WTC11 (cell line): ENCODE measurements around the gene RASAL2. TPM values are rescaled to one million over a fixed set of nuclear protein-coding genes. Genes with fewer than 3 reads are reported as not detected.

Experiments
- ATAC-seq: fragments of 200-7000 bp; cut with Tn5 transposase; 2 replicates; pipeline ENCODE4 v1.10.0; 2021; ENCODE audit warnings: mild to moderate bottlenecking, moderate library complexity
- CTCF ChIA-PET: fragments of 300-600 bp; sonication (Branson Sonifier 250); formaldehyde crosslinking; loops from one replicate; lab custom pipeline; 2021; ENCODE audit warnings: antibody characterized with exemption; lab: Charles Lee
- POLR2A ChIA-PET: fragments of 350-600 bp; sonication (Branson Sonifier 250); formaldehyde crosslinking; loops from one replicate; lab custom pipeline; 2021; ENCODE audit warnings: antibody characterized with exemption; lab: Charles Lee
- DNase-seq: peaks from one replicate; pipeline ENCODE4 v3.0.0; 2021; ENCODE audit warnings: low spot score
- H3K27ac Mint-ChIP-seq: 2 replicates; pipeline ENCODE4 v1.8.0; 2021; ENCODE audit warnings: mixed read lengths
- H3K27me3 Mint-ChIP-seq: 2 replicates; pipeline ENCODE4 v1.8.0; 2021; ENCODE audit warnings: low read depth, mild to moderate bottlenecking, moderate library complexity, mixed read lengths
- H3K36me3 Mint-ChIP-seq: 2 replicates; pipeline ENCODE4 v1.8.0; 2021; ENCODE audit warnings: mixed read lengths
- H3K4me1 Mint-ChIP-seq: 2 replicates; pipeline ENCODE4 v1.8.0; 2022; ENCODE audit warnings: mixed read lengths
- H3K4me3 Mint-ChIP-seq: 2 replicates; pipeline ENCODE4 v1.8.0; 2021; ENCODE audit warnings: mild to moderate bottlenecking, moderate library complexity, mixed read lengths
- H3K9me3 Mint-ChIP-seq: 2 replicates; pipeline ENCODE4 v1.8.0; 2021; ENCODE audit warnings: mixed read lengths
- ELF4 ChIP-seq: sonication (generic); formaldehyde crosslinking; IDR thresholded peaks from 2 replicates; pipeline ENCODE4 v1.8.1; 2022; ENCODE audit warnings: low read depth, mild to moderate bottlenecking, moderate library complexity, missing genetic modification reagents
- ESRRA ChIP-seq: sonication (generic); formaldehyde crosslinking; IDR thresholded peaks from 2 replicates; pipeline ENCODE4 v1.8.1; 2022; ENCODE audit warnings: mild to moderate bottlenecking, missing genetic modification reagents, borderline replicate concordance
- JUN ChIP-seq: sonication (generic); formaldehyde crosslinking; IDR thresholded peaks from 2 replicates; pipeline ENCODE4 v1.8.0; 2023; ENCODE audit warnings: mild to moderate bottlenecking, missing genetic modification reagents
- KAT7 ChIP-seq: sonication (generic); formaldehyde crosslinking; IDR thresholded peaks from 2 replicates; pipeline ENCODE4 v1.8.1; 2023; ENCODE audit warnings: missing genetic modification reagents, mild to moderate bottlenecking, borderline replicate concordance
- MXD4 ChIP-seq: fragments of 250-450 bp; sonication (Bioruptor Pico); IDR thresholded peaks from 2 replicates; pipeline ENCODE4 v1.8.0; 2021; ENCODE audit warnings: mild to moderate bottlenecking, moderate library complexity, borderline replicate concordance
- NFATC4 ChIP-seq: fragments of 250-450 bp; sonication (Bioruptor Pico); IDR thresholded peaks from 2 replicates; pipeline ENCODE4 v1.9.0; 2021; ENCODE audit warnings: mild to moderate bottlenecking
- NFE2L1 ChIP-seq: sonication (generic); formaldehyde crosslinking; IDR thresholded peaks from 2 replicates; pipeline ENCODE4 v1.8.1; 2023; ENCODE audit warnings: missing genetic modification reagents
- NFYB ChIP-seq: sonication (generic); formaldehyde crosslinking; conservative IDR thresholded peaks from 2 replicates; pipeline ENCODE4 v1.8.0; 2022; ENCODE audit warnings: low read depth, missing genetic modification reagents
- NR1H2 ChIP-seq: sonication (generic); formaldehyde crosslinking; IDR thresholded peaks from 2 replicates; pipeline ENCODE4 v1.9.0; 2021; ENCODE audit warnings: mild to moderate bottlenecking, moderate library complexity, missing genetic modification reagents
- NR3C1 ChIP-seq: sonication (generic); formaldehyde crosslinking; conservative IDR thresholded peaks from 2 replicates; pipeline ENCODE4 v1.8.1; 2023; ENCODE audit warnings: low read depth, mild to moderate bottlenecking, missing genetic modification reagents
- OVOL2 ChIP-seq: fragments of 250-450 bp; sonication (Bioruptor Pico); IDR thresholded peaks from 2 replicates; pipeline ENCODE4 v1.9.0; 2021; ENCODE audit warnings: mild to moderate bottlenecking, borderline replicate concordance
- SMAD3 ChIP-seq: sonication (generic); formaldehyde crosslinking; IDR thresholded peaks from 2 replicates; pipeline ENCODE4 v1.8.0; 2022; ENCODE audit warnings: missing genetic modification reagents, mild to moderate bottlenecking, borderline replicate concordance
- ZNF263 ChIP-seq: sonication (generic); formaldehyde crosslinking; IDR thresholded peaks from 2 replicates; pipeline ENCODE4 v1.8.1; 2022; ENCODE audit warnings: low read depth, mild to moderate bottlenecking, moderate library complexity, missing genetic modification reagents
- ZNF317 ChIP-seq: sonication (generic); formaldehyde crosslinking; IDR thresholded peaks from 2 replicates; pipeline ENCODE4 v1.8.1; 2023; ENCODE audit warnings: low read depth, mild to moderate bottlenecking, moderate library complexity, missing genetic modification reagents, borderline replicate concordance
- ZNF396 ChIP-seq: fragments of 250-450 bp; sonication (Bioruptor Pico); IDR thresholded peaks from 2 replicates; pipeline ENCODE4 v1.8.0; 2021; ENCODE audit warnings: mild to moderate bottlenecking, moderate library complexity, borderline replicate concordance
- ZNF423 ChIP-seq: fragments of 250-450 bp; sonication (Bioruptor Pico); IDR thresholded peaks from 2 replicates; pipeline ENCODE4 v2.1.2; 2022; ENCODE audit warnings: mild to moderate bottlenecking, moderate library complexity
- total RNA-seq: library from RNA; stranded (reverse); gene quantifications from 3 replicates; pipeline ENCODE4 v1.2.3, GENCODE V29; 2021
- TF ChIP-seq, protein P1 (sequence below): sonication (generic); formaldehyde crosslinking; IDR thresholded peaks from 2 replicates; pipeline ENCODE4 v1.8.0; 2022; ENCODE audit warnings: mild to moderate bottlenecking, missing genetic modification reagents
- TF ChIP-seq, protein P2 (sequence below): sonication (generic); formaldehyde crosslinking; IDR thresholded peaks from 2 replicates; pipeline ENCODE4 v1.8.0; 2023; ENCODE audit warnings: mild to moderate bottlenecking, missing genetic modification reagents
- TF ChIP-seq, protein P3 (sequence below): fragments of 250-450 bp; sonication (Bioruptor Pico); IDR thresholded peaks from 2 replicates; pipeline ENCODE4 v1.9.0; 2021; ENCODE audit warnings: mild to moderate bottlenecking
- TF ChIP-seq, protein P4 (sequence below): sonication (generic); formaldehyde crosslinking; IDR thresholded peaks from 2 replicates; pipeline ENCODE4 v1.8.1; 2023; ENCODE audit warnings: mild to moderate bottlenecking, missing genetic modification reagents, moderate library complexity
- TF ChIP-seq, protein P5 (sequence below): sonication (generic); formaldehyde crosslinking; IDR thresholded peaks from 2 replicates; pipeline ENCODE4 v1.8.1; 2023; ENCODE audit warnings: mild to moderate bottlenecking, missing genetic modification reagents
- TF ChIP-seq, protein P6 (sequence below): fragments of 250-450 bp; sonication (Bioruptor Pico); IDR thresholded peaks from 2 replicates; pipeline ENCODE4 v2.1.2; 2022; ENCODE audit warnings: mild to moderate bottlenecking, moderate library complexity
- TF ChIP-seq, protein P7 (sequence below): sonication (generic); formaldehyde crosslinking; IDR thresholded peaks from 2 replicates; pipeline ENCODE4 v1.8.1; 2023; ENCODE audit warnings: mild to moderate bottlenecking, missing genetic modification reagents

RASAL2 gene
- total RNA-seq, 1 experiment from 2014 or later: 29.5 TPM

DNA sequence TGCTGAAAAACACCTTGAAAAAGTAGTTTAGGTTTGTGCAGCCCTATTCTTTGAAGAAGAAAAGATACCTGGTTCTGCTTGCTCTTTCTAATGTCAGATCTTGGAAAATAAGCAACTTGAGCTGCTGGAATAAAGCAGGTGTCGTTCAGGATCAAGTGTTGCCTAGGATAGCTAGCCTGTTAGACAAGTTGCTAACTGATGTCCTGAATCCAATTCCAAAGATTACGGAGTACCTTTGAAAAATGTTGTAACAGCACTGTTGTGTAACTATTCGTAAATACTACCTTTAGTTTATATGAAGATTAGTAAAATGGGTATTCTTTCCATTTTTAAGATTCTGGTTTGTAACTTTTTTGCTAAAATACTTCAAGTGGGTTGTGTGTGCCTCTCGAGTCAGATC, 251.3 kb downstream of the RASAL2 start:
- DNase-seq: no peak

DNA sequence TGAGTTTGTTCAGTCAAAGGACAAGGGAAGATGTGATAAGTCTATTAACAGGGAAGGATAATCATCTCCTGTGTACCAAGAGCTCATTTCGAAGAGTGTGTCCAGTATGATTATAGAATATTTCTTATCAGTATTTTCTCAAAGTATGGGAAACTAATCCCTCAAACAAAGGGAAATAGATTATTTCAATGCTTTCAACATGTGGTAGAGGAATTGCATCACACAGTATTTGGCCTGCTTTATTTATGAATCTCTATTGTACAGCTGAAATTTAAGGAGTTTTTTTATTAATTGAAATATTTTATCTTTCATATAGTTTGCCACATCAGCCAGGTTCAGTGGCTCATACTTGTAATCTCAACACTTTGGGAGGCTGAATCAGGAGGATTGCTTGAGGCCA, 251.9 kb downstream of the RASAL2 start:
- CTCF ChIA-PET: interaction anchor here (0.7 to 3.4 kb wide), 8 partner anchors 8 to 314 kb away, joined by 3 to 14 read pairs (median 5); no protein-coding TSS in a partner anchor
- peak overlapping the region; percentile 16 for H3K27ac Mint-ChIP-seq
- no peak for ATAC-seq
- POLR2A ChIA-PET: no interaction called here
- no peak overlapping the region for H3K4me3 Mint-ChIP-seq
- peaks cover 45% of the 10 kb centered on the region for H3K4me1 Mint-ChIP-seq
- DNase-seq: no peak
- no peaks in the 10 kb centered on the region for H3K27me3 Mint-ChIP-seq
- H3K9me3 Mint-ChIP-seq: peaks cover 4% of the 10 kb centered on the region; the same call in 1 of the 2 replicates
- peaks cover 7% of the 10 kb centered on the region for H3K36me3 Mint-ChIP-seq
- TF ChIP-seq NR3C1 (CRISPR knock-in tag) (no peak), ZNF263 (CRISPR knock-in tag) (no peak), KAT7 (CRISPR knock-in tag) (no peak), NFE2L1 (CRISPR knock-in tag) (no peak), OVOL2 (CRISPR knock-in tag) (no peak), ELF4 (no peak), SMAD3 (no peak), JUN (CRISPR knock-in tag) (no peak), NFYB (CRISPR knock-in tag) (no peak), ESRRA (CRISPR knock-in tag) (no peak), ZNF317 (CRISPR knock-in tag) (no peak), ZNF423 (no peak)
- TF ChIP-seq, protein P1, sequence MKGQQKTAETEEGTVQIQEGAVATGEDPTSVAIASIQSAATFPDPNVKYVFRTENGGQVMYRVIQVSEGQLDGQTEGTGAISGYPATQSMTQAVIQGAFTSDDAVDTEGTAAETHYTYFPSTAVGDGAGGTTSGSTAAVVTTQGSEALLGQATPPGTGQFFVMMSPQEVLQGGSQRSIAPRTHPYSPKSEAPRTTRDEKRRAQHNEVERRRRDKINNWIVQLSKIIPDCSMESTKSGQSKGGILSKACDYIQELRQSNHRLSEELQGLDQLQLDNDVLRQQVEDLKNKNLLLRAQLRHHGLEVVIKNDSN (CRISPR knock-in tag): no peak
- TF ChIP-seq, protein P2, sequence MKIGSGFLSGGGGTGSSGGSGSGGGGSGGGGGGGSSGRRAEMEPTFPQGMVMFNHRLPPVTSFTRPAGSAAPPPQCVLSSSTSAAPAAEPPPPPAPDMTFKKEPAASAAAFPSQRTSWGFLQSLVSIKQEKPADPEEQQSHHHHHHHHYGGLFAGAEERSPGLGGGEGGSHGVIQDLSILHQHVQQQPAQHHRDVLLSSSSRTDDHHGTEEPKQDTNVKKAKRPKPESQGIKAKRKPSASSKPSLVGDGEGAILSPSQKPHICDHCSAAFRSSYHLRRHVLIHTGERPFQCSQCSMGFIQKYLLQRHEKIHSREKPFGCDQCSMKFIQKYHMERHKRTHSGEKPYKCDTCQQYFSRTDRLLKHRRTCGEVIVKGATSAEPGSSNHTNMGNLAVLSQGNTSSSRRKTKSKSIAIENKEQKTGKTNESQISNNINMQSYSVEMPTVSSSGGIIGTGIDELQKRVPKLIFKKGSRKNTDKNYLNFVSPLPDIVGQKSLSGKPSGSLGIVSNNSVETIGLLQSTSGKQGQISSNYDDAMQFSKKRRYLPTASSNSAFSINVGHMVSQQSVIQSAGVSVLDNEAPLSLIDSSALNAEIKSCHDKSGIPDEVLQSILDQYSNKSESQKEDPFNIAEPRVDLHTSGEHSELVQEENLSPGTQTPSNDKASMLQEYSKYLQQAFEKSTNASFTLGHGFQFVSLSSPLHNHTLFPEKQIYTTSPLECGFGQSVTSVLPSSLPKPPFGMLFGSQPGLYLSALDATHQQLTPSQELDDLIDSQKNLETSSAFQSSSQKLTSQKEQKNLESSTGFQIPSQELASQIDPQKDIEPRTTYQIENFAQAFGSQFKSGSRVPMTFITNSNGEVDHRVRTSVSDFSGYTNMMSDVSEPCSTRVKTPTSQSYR (CRISPR knock-in tag): no peak
- TF ChIP-seq, protein P3, sequence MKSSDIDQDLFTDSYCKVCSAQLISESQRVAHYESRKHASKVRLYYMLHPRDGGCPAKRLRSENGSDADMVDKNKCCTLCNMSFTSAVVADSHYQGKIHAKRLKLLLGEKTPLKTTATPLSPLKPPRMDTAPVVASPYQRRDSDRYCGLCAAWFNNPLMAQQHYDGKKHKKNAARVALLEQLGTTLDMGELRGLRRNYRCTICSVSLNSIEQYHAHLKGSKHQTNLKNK: no peak
- TF ChIP-seq, protein P4, sequence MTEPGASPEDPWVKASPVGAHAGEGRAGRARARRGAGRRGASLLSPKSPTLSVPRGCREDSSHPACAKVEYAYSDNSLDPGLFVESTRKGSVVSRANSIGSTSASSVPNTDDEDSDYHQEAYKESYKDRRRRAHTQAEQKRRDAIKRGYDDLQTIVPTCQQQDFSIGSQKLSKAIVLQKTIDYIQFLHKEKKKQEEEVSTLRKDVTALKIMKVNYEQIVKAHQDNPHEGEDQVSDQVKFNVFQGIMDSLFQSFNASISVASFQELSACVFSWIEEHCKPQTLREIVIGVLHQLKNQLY (CRISPR knock-in tag): no peak
- TF ChIP-seq, protein P5, sequence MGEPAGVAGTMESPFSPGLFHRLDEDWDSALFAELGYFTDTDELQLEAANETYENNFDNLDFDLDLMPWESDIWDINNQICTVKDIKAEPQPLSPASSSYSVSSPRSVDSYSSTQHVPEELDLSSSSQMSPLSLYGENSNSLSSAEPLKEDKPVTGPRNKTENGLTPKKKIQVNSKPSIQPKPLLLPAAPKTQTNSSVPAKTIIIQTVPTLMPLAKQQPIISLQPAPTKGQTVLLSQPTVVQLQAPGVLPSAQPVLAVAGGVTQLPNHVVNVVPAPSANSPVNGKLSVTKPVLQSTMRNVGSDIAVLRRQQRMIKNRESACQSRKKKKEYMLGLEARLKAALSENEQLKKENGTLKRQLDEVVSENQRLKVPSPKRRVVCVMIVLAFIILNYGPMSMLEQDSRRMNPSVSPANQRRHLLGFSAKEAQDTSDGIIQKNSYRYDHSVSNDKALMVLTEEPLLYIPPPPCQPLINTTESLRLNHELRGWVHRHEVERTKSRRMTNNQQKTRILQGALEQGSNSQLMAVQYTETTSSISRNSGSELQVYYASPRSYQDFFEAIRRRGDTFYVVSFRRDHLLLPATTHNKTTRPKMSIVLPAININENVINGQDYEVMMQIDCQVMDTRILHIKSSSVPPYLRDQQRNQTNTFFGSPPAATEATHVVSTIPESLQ (CRISPR knock-in tag): no peak
- TF ChIP-seq, protein P6, sequence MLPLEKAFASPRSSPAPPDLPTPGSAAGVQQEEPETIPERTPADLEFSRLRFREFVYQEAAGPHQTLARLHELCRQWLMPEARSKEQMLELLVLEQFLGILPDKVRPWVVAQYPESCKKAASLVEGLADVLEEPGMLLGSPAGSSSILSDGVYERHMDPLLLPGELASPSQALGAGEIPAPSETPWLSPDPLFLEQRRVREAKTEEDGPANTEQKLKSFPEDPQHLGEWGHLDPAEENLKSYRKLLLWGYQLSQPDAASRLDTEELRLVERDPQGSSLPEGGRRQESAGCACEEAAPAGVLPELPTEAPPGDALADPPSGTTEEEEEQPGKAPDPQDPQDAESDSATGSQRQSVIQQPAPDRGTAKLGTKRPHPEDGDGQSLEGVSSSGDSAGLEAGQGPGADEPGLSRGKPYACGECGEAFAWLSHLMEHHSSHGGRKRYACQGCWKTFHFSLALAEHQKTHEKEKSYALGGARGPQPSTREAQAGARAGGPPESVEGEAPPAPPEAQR (CRISPR knock-in tag): no peak

More for the DNA sequence above, 251.3 kb downstream of the RASAL2 start:
- CTCF ChIA-PET: interaction anchor here (0.5 to 3.4 kb wide), 8 partner anchors 9 to 313 kb away, joined by 3 to 14 read pairs (median 5); no protein-coding TSS in a partner anchor
- Mint-ChIP-seq H3K36me3 (peaks cover 4% of the 10 kb centered on the region), H3K4me3 (no peak overlapping the region), H3K27ac (peak overlapping the region; percentile 76), H3K27me3 (no peaks in the 10 kb centered on the region), H3K4me1 (peaks cover 49% of the 10 kb centered on the region), H3K9me3 (peaks cover 4% of the 10 kb centered on the region; the same call in 1 of the 2 replicates)
- POLR2A ChIA-PET: no interaction called here
- no peak for ATAC-seq
- TF ChIP-seq, protein P4 (CRISPR knock-in tag): no peak
- TF ChIP-seq SMAD3: no peak
- TF ChIP-seq, protein P1 (CRISPR knock-in tag): no peak
- TF ChIP-seq NFYB (CRISPR knock-in tag): no peak
- no peak for TF ChIP-seq ZNF396
- TF ChIP-seq, protein P7, sequence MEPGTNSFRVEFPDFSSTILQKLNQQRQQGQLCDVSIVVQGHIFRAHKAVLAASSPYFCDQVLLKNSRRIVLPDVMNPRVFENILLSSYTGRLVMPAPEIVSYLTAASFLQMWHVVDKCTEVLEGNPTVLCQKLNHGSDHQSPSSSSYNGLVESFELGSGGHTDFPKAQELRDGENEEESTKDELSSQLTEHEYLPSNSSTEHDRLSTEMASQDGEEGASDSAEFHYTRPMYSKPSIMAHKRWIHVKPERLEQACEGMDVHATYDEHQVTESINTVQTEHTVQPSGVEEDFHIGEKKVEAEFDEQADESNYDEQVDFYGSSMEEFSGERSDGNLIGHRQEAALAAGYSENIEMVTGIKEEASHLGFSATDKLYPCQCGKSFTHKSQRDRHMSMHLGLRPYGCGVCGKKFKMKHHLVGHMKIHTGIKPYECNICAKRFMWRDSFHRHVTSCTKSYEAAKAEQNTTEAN (CRISPR knock-in tag): no peak
- no peak for TF ChIP-seq JUN (CRISPR knock-in tag)
- no peak for TF ChIP-seq ZNF317 (CRISPR knock-in tag)
- TF ChIP-seq NFATC4 (CRISPR knock-in tag): no peak
- no peak for TF ChIP-seq MXD4 (CRISPR knock-in tag)
- no peak for TF ChIP-seq NR1H2 (CRISPR knock-in tag)
